Measurements from ENCODE around the gene NTM. TPM values are rescaled to one million over a fixed set of nuclear protein-coding genes. Genes with fewer than 3 reads are reported as not detected.
A peak's percentile ranks its signal among the peaks of the same experiment; 100 is the strongest.

Gene NTM
- total and polyA plus RNA-seq, 2 experiments from 2014 or later: 1.1 to 1.7 TPM

DNA sequence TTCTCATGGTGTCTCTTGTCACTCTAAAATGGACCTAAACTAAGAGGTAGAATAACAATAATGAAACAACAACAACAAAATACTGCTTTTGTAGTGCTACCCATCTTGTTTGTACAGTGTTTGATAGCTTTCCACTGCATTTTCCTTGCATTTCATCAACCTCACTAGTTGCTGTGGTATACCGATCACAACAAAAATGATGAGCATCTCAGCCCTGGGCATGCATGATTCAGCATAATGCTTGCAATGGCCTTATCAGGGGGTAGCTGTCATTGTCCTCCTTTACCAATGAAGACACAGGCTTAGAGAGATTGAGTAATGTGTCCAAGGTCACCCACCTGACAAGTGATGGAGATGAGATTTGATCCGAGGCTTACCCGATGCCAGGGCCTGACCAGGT, 682.5 kb downstream of the NTM start:
- Histone ChIP-seq H3K27ac (no peak overlapping the region), H3K4me1 (ENCODE audit: low read depth) (no peaks in the 10 kb centered on the region), H3K4me3 (no peak overlapping the region), H3K9me3 (ENCODE audit: low read depth) (no peaks in the 10 kb centered on the region), H3K27me3 (peaks cover 26% of the 10 kb centered on the region), H3K36me3 (no peaks in the 10 kb centered on the region)
- TF ChIP-seq, protein P1, sequence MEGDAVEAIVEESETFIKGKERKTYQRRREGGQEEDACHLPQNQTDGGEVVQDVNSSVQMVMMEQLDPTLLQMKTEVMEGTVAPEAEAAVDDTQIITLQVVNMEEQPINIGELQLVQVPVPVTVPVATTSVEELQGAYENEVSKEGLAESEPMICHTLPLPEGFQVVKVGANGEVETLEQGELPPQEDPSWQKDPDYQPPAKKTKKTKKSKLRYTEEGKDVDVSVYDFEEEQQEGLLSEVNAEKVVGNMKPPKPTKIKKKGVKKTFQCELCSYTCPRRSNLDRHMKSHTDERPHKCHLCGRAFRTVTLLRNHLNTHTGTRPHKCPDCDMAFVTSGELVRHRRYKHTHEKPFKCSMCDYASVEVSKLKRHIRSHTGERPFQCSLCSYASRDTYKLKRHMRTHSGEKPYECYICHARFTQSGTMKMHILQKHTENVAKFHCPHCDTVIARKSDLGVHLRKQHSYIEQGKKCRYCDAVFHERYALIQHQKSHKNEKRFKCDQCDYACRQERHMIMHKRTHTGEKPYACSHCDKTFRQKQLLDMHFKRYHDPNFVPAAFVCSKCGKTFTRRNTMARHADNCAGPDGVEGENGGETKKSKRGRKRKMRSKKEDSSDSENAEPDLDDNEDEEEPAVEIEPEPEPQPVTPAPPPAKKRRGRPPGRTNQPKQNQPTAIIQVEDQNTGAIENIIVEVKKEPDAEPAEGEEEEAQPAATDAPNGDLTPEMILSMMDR (IDR thresholded peaks at IDR 0.05; ENCODE audit: low read depth, low read length): no peak
- DNase-seq (ENCODE audit: low read depth in 1 of 2, low spot score in 1 of 2): no peak

- H3K27ac ChIP-seq: no peak overlapping the region
- H3K9me3 ChIP-seq (ENCODE audit: low read depth): no peaks in the 10 kb centered on the region
- peaks cover 32% of the 10 kb centered on the region for H3K27me3 ChIP-seq
- peak in 1 of 2 donors; percentile 73 for DNase-seq (ENCODE audit: low read depth in 1 of 2, low spot score in 1 of 2)
- no peaks in the 10 kb centered on the region for H3K4me1 ChIP-seq (ENCODE audit: low read depth)
- H3K36me3 ChIP-seq: no peaks in the 10 kb centered on the region
- H3K4me3 ChIP-seq: no peak overlapping the region
- TF ChIP-seq, protein P1 (IDR thresholded peaks at IDR 0.05; ENCODE audit: low read depth, low read length): no peak
These were observed 684.4 kb downstream of the NTM start for GRCh38 chr11:132054822-132055221.

GRCh38 chr11:132055296-132055695, 684.9 kb downstream of the NTM start:
- Histone ChIP-seq H3K36me3 (no peaks in the 10 kb centered on the region), H3K9me3 (ENCODE audit: low read depth) (no peaks in the 10 kb centered on the region), H3K4me3 (no peak overlapping the region), H3K27me3 (peaks cover 31% of the 10 kb centered on the region), H3K27ac (no peak overlapping the region), H3K4me1 (ENCODE audit: low read depth) (no peaks in the 10 kb centered on the region)
- TF ChIP-seq, protein P1 (IDR thresholded peaks at IDR 0.05; ENCODE audit: low read depth, low read length): no peak
- DNase-seq (ENCODE audit: low read depth in 1 of 2, low spot score in 1 of 2): no peak

DNA sequence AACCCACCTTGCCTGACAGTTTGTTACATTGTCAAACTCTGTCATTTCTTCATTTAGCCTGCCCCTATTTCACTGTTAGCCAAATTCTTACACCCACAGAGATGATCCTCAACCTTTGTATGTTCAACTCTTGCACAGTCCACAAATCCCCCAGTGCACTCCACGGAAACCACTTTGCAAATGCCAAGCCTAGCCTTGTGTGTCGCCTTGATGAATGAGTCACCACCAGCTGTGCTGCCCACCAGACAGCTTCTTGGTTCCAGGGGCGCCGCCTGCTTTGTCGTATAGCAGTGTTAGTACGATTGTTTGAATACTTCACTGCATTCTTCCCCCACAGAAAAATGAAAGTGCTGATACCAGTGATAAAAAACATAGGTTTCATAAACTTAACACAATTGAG, 686.3 kb downstream of the NTM start:
- Histone ChIP-seq H3K27ac (no peak overlapping the region), H3K4me1 (ENCODE audit: low read depth) (no peaks in the 10 kb centered on the region)
- peak in 1 of 2 donors; percentile 81 for DNase-seq (ENCODE audit: low read depth in 1 of 2, low spot score in 1 of 2)

DNA sequence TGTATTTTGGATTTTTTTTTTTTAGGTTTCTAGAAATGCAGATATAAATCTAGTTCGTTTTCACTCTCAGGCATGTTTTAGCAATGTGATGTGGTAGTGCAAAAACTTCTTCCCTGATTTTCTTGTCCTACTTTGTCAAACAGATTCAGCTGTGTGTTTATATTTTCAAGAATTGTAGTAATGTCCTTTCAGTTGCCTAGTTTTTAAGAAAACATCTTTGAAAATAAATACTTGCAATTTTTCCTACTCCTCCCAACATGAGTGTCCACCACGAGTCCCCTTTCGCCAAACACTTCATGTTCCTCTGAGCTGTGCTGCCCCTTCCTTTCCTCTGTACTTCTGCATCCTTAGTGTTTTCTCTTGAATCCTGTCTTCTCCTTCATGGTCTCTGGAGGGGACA, 686.9 kb downstream of the NTM start:
- DNase-seq (ENCODE audit: low read depth in 1 of 2, low spot score in 1 of 2): no peak
- Histone ChIP-seq H3K27me3 (peaks cover 44% of the 10 kb centered on the region), H3K4me1 (ENCODE audit: low read depth) (peaks cover 4% of the 10 kb centered on the region), H3K36me3 (no peaks in the 10 kb centered on the region), H3K4me3 (no peak overlapping the region), H3K27ac (no peak overlapping the region), H3K9me3 (ENCODE audit: low read depth) (no peaks in the 10 kb centered on the region)
- TF ChIP-seq, protein P1 (IDR thresholded peaks at IDR 0.05; ENCODE audit: low read depth, low read length): no peak

More for the DNA sequence above, 686.3 kb downstream of the NTM start:
- peaks cover 38% of the 10 kb centered on the region for H3K27me3 ChIP-seq
- H3K9me3 ChIP-seq (ENCODE audit: low read depth): no peaks in the 10 kb centered on the region
- TF ChIP-seq, protein P1 (IDR thresholded peaks at IDR 0.05; ENCODE audit: low read depth, low read length): no peak
- H3K4me3 ChIP-seq: no peak overlapping the region
- H3K36me3 ChIP-seq: no peaks in the 10 kb centered on the region
